ENCODE data around the gene MYEF2.

MYEF2 gene

DNA sequence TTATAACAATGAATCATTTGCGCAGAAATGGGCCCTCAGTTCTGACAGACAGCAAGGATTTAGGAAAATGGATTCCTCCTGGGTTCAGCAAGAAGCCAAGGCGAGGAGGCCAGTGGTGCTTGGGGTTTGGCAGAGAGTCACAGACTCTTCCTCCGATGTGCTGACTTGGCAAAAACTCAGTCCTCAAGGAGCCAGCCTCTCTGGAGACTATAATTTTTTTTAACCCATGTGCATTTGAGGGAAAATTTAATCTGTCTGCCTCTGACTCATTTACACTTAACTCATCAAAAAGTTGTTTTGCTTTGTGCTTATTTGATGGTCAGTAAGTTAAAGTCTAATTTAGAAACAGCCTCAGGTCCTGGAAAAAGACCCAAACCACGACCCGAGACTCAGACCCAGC is 91.5 kb downstream of the MYEF2 start:
- no peak for DNase-seq (ENCODE audit: low read depth in 3 of 3)

DNA sequence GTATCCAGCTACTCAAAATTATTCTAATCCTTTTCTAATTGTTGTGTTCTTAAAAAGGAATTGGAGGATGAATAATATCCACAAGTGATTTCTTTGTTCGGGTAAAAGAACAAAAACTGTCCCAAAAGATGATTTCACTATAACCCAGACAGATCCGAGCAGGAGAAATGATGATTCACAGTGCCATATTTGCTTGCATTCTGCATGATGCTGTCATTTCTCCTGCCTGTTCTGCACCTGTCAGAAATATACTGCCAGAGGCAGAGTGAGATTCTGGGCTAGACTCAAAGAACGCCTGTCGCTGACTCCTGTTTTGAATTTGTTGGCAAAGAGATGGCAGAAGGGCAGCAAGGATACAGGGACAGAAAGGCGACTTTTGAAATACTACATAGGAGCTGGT is 92.0 kb downstream of the MYEF2 start:
- DNase-seq (ENCODE audit: low read depth in 3 of 3): no peak

DNA sequence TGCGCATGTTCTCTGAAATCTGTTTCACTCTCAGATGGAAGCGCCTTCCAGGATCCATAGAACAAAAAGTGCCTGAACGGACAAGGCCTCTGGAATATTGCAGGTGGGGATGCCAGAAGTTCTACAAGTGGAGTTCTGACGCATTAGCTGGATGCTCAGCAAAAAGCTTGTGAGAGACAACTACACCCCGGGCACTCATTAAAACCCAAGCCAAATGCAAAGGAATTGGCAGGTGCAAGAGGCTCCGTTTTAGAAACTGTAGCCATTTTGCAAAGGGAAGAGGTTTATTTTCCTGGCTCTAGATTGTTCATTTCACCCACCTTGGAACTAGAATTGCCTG is 92.5 kb downstream of the MYEF2 start:
- DNase-seq (ENCODE audit: low read depth in 3 of 3): no peak

GRCh38 chr15:48084759-48085590 is 93.1 kb downstream of the MYEF2 start:
- DNase-seq (ENCODE audit: low read depth in 3 of 3): no peak
